GM23338 (cell line): ENCODE measurements around the gene EZR. TPM values are rescaled to one million over a fixed set of nuclear protein-coding genes. Genes with fewer than 3 reads are reported as not detected.

ENCODE experiments used
- ATAC-seq: fragments of 200-7000 bp; cut with Tn5 transposase; 3 replicates; pipeline ENCODE4 v1.9.1; 2020
- DNase-seq: peaks from one replicate; pipeline ENCODE4 v3.0.0-alpha.2; 2015; ENCODE audit warnings: low spot score
- H2AFZ ChIP-seq: fragments of 200-600 bp; sonication (generic); 2 replicates; pipeline ENCODE4 v1.8.0; 2016; ENCODE audit warnings: antibody characterized with exemption, mild to moderate bottlenecking, moderate library complexity
- H3F3A ChIP-seq: fragments of 200-600 bp; sonication (generic); replicated peaks from 2 replicates; pipeline ENCODE4 v1.8.0; 2017; ENCODE audit warnings: antibody characterized with exemption, mixed run types, low read depth
- H3K27ac ChIP-seq: fragments of 200-600 bp; sonication (generic); 2 replicates; pipeline ENCODE4 v1.6.1; 2016; ENCODE audit warnings: low read depth
- H3K27me3 ChIP-seq: fragments of 200-600 bp; sonication (generic); 2 replicates; pipeline ENCODE4 v1.8.0; 2016; ENCODE audit warnings: mild to moderate bottlenecking, mixed run types, moderate library complexity; ENCODE audit not compliant: insufficient read depth
- H3K36me3 ChIP-seq: fragments of 200-600 bp; sonication (generic); 2 replicates; pipeline ENCODE4 v1.8.0; 2016; ENCODE audit warnings: mild to moderate bottlenecking; ENCODE audit not compliant: insufficient read depth
- H3K4me1 ChIP-seq: fragments of 200-600 bp; sonication (generic); 2 replicates; pipeline ENCODE4 v1.8.0; 2016; ENCODE audit warnings: mild to moderate bottlenecking, moderate library complexity; ENCODE audit not compliant: insufficient read depth
- H3K4me2 ChIP-seq: fragments of 200-600 bp; sonication (generic); 2 replicates; pipeline ENCODE4 v1.7.1; 2017; ENCODE audit warnings: mixed run types
- H3K4me3 ChIP-seq: fragments of 200-600 bp; sonication (generic); 2 replicates; pipeline ENCODE4 v1.6.1; 2016; ENCODE audit warnings: mixed run types
- H3K79me2 ChIP-seq: fragments of 200-600 bp; sonication (generic); replicated peaks from 2 replicates; pipeline ENCODE4 v1.8.0; 2017; ENCODE audit warnings: mild to moderate bottlenecking; ENCODE audit not compliant: insufficient read depth
- H3K9me2 ChIP-seq: fragments of 200-600 bp; sonication (generic); 2 replicates; pipeline ENCODE4 v1.8.0; 2017; ENCODE audit not compliant: insufficient read depth
- H4K20me1 ChIP-seq: fragments of 200-600 bp; sonication (generic); replicated peaks from 2 replicates; pipeline ENCODE4 v1.8.0; 2017; ENCODE audit warnings: mild to moderate bottlenecking; ENCODE audit not compliant: insufficient read depth
- H3K27ac Mint-ChIP-seq: 2 replicates; pipeline ENCODE4 v1.8.0; 2020; ENCODE audit warnings: inconsistent platforms, mild to moderate bottlenecking, moderate library complexity, mixed read lengths
- H3K27me3 Mint-ChIP-seq: 3 replicates; pipeline ENCODE4 v1.8.0; 2022; ENCODE audit warnings: low read depth, mild to moderate bottlenecking, moderate library complexity, mixed read lengths, inconsistent platforms; ENCODE audit not compliant: insufficient read depth, poor library complexity
- H3K36me3 Mint-ChIP-seq: 3 replicates; pipeline ENCODE4 v1.8.0; 2021; ENCODE audit warnings: low read depth, mild to moderate bottlenecking, inconsistent platforms, moderate library complexity, mixed read lengths
- H3K4me1 Mint-ChIP-seq: 3 replicates; pipeline ENCODE4 v1.8.0; 2020; ENCODE audit warnings: mild to moderate bottlenecking, inconsistent platforms, mixed read lengths
- H3K4me3 Mint-ChIP-seq: 3 replicates; pipeline ENCODE4 v1.8.0; 2021; ENCODE audit warnings: moderate library complexity, mild to moderate bottlenecking, inconsistent platforms, mixed read lengths
- H3K9me3 Mint-ChIP-seq: 3 replicates; pipeline ENCODE4 v1.8.0; 2020; ENCODE audit warnings: moderate library complexity, mild to moderate bottlenecking, inconsistent platforms, mixed read lengths
- CREB1 ChIP-seq: fragments of 250-450 bp; sonication (Bioruptor Pico); IDR thresholded peaks from 2 replicates; pipeline ENCODE4 v1.5.0; 2020; ENCODE audit warnings: low read depth, mild to moderate bottlenecking, moderate library complexity
- JUNB ChIP-seq: IDR thresholded peaks from one replicate; pipeline ENCODE4 v1.6.1; 2016; ENCODE audit warnings: antibody characterized with exemption; ENCODE audit not compliant: unreplicated experiment
- STAT1 ChIP-seq: IDR thresholded peaks from one replicate; pipeline ENCODE4 v1.6.1; 2016; ENCODE audit warnings: antibody characterized with exemption; ENCODE audit not compliant: unreplicated experiment
- ZNF114 ChIP-seq: fragments of 250-450 bp; sonication (Bioruptor Pico); IDR thresholded peaks from 2 replicates; pipeline ENCODE4 v1.5.0; 2020; ENCODE audit warnings: mild to moderate bottlenecking, moderate library complexity
- ZNF462 ChIP-seq: fragments of 250-450 bp; sonication (Bioruptor Pico); IDR thresholded peaks from 2 replicates; pipeline ENCODE4 v1.5.0; 2020; ENCODE audit warnings: mild to moderate bottlenecking, moderate library complexity
- polyA plus RNA-seq: library from polyadenylated mRNA; unstranded; fragments of >200 nt; fragmentation: Nextera tagmentation; extraction: Ambion mirVana; gene quantifications from 2 replicates; pipeline ENCODE4 v1.2.1, GENCODE V29; 2016
- total RNA-seq: library from RNA; depleted of rRNA; stranded (reverse); fragments of >200 nt; shearing (Covaris generic); gene quantifications from 2 replicates; pipeline ENCODE4 v1.2.3, GENCODE V29; 2014
- TF ChIP-seq, protein P1 (sequence below): IDR thresholded peaks from 2 replicates; pipeline ENCODE4 v1.6.1; 2016; ENCODE audit warnings: antibody characterized with exemption

The EZR gene
- total and polyA plus RNA-seq, 2 experiments from 2014 or later = 199 to 208 TPM

GRCh38 chr6:158730541-158730907 lies 88.6 kb downstream of the EZR start:
- Histone ChIP-seq H3K27me3 (no peaks in the 10 kb centered on the region), H3F3A (no peaks in the 10 kb centered on the region), H3K27ac (peak overlapping the region; percentile 78), H3K4me3 (no peak overlapping the region), H3K4me1 (no peaks in the 10 kb centered on the region), H3K4me2 (no peak overlapping the region), H3K36me3 (no peaks in the 10 kb centered on the region), H2AFZ (no peak overlapping the region), H4K20me1 (no peaks in the 10 kb centered on the region), H3K9me2 (no peaks in the 10 kb centered on the region), H3K79me2 (no peaks in the 10 kb centered on the region)
- DNase-seq (peak; percentile 73), ATAC-seq (peak; percentile 88)
- H3K4me3 Mint-ChIP-seq = no peak overlapping the region
- no peak for TF ChIP-seq ZNF462 (CRISPR knock-in tag)
- TF ChIP-seq, protein P1, sequence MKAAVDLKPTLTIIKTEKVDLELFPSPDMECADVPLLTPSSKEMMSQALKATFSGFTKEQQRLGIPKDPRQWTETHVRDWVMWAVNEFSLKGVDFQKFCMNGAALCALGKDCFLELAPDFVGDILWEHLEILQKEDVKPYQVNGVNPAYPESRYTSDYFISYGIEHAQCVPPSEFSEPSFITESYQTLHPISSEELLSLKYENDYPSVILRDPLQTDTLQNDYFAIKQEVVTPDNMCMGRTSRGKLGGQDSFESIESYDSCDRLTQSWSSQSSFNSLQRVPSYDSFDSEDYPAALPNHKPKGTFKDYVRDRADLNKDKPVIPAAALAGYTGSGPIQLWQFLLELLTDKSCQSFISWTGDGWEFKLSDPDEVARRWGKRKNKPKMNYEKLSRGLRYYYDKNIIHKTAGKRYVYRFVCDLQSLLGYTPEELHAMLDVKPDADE = no peak
- TF ChIP-seq CREB1 (CRISPR knock-in tag) = no peak
- no peak for TF ChIP-seq ZNF114 (CRISPR knock-in tag)
- no peak for TF ChIP-seq JUNB
- TF ChIP-seq STAT1 = no peak
- no peak overlapping the region for H3K27ac Mint-ChIP-seq
- peaks cover 31% of the 10 kb centered on the region for H3K9me3 Mint-ChIP-seq
- H3K4me1 Mint-ChIP-seq = no peaks in the 10 kb centered on the region
- H3K36me3 Mint-ChIP-seq = peaks cover 6% of the 10 kb centered on the region; the same call in 1 of the 3 replicates
- H3K27me3 Mint-ChIP-seq = no peaks in the 10 kb centered on the region
